ENCODE data around the gene IRF6.
"Not testable (repeated sequence)": the region's sequence is repeated elsewhere in the genome, so short reads cannot be mapped to it uniquely, and the experiment has no call there.

IRF6 gene

DNA sequence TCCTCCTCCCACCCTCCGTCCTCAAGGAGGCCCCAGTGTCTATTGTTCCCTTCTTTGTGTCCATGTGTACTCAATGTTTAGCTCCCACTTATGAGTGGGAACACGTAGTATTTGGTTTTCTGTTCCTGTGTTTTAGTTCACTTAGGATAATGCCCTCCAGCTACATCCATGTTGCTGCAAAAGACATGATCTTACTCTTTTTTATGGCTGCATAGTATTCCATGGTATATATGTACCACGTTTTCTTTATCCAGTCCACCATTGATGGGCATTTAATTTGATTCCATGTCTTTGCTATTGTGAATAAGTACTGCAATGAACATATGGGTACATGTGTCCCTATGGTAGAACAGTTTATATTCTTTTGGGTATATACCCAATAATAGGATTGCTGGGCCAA lies 12.2 kb downstream of the IRF6 start:
- H3K4me1 ChIP-seq (ENCODE audit: insufficient read depth, low read length); H3K36me3 ChIP-seq (ENCODE audit: insufficient read depth, low read length); H2AFZ ChIP-seq (ENCODE audit: low read depth, low read length); H3K9me3 ChIP-seq (ENCODE audit: low read length); H3K4me3 ChIP-seq (ENCODE audit: low read length): not testable (repeated sequence)
- peaks cover 47% of the 10 kb centered on the region for H3K27me3 ChIP-seq (ENCODE audit: insufficient read depth, low read length)

DNA sequence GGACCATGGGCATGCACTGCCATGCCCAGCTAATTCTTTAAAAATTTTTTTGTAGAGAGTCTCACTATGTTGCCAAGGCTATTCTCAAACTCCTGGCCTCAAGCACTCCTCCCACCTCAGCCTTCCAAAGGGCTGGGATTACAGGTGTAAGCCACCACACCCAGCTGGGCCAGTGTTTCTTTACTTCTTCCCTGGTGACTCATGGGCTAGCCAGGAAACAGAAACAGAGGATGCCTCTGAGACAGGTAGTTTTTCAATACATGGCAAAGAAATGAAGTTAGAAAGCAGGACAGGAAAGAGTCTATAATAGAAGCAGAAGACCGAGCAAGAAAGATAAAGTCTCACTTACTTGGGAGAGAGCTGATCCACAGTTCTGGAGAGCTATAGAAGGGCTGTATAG lies 14.0 kb downstream of the IRF6 start:
- Histone ChIP-seq H3K9me3 (ENCODE audit: low read length) (no peaks in the 10 kb centered on the region), H3K4me1 (ENCODE audit: insufficient read depth, low read length) (no peaks in the 10 kb centered on the region), H3K4me3 (ENCODE audit: low read length) (no peak overlapping the region), H3K27me3 (ENCODE audit: insufficient read depth, low read length) (peaks cover 50% of the 10 kb centered on the region), H2AFZ (ENCODE audit: low read depth, low read length) (no peak overlapping the region), H3K36me3 (ENCODE audit: insufficient read depth, low read length) (no peaks in the 10 kb centered on the region)

DNA sequence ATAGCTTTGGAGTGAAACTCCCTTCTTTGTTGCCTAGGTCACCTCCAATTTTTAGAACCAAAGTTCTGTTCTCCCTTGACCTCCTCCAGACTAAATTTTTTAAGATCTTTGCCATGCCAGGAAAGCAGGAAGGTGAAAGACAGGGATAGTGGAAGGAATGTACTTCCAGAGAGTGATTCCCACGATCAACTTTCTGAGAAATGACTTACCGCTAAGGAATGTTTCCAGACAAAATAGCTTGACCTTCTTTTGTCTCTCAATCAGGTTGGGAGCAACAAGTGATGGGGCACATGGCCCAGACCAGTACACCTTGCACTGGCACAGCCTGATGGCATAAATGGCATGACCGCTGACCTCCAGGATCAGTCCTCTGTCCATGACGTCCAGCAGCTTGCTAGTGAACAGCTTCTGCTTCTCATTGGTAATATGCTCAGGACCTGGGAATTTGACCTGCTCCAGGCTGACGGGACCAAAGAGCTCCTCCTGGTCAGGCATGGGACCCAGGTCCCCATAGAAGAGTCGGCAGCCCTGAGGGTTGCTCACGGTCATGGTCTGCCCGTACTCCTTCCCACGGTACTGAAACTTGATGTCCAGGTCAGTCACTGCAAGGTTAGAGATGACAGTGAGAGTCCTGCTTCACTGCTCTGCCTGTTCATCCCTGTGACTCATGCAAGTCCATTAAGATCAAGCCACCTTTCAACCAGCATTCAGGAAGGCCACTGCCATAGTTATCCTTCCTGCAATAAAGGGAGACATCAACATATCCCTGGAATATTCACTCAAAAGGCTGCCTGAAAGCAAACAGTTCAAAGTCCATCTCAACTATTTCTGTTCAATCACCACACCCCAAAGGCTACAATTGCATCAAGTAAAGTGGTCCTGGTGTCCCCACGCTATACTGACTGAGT lies 15.4 kb downstream of the IRF6 start:
- H3K9me3 ChIP-seq (ENCODE audit: low read length) = no peaks in the 10 kb centered on the region
- no peak overlapping the region for H3K4me3 ChIP-seq (ENCODE audit: low read length)
- H2AFZ ChIP-seq (ENCODE audit: low read depth, low read length) = no peak overlapping the region
- H3K4me1 ChIP-seq (ENCODE audit: insufficient read depth, low read length) = no peaks in the 10 kb centered on the region
- H3K36me3 ChIP-seq (ENCODE audit: insufficient read depth, low read length) = no peaks in the 10 kb centered on the region
- peaks cover 44% of the 10 kb centered on the region for H3K27me3 ChIP-seq (ENCODE audit: insufficient read depth, low read length)

- peaks cover 5% of the 10 kb centered on the region for H3K4me1 ChIP-seq (ENCODE audit: insufficient read depth, low read length)
- peaks cover 39% of the 10 kb centered on the region for H3K27me3 ChIP-seq (ENCODE audit: insufficient read depth, low read length)
Observed at GRCh38 chr1:209789245-209789644, 16.7 kb downstream of the IRF6 start.

GRCh38 chr1:209787551-209787950 lies 18.4 kb downstream of the IRF6 start:
- H3K27me3 ChIP-seq (ENCODE audit: insufficient read depth, low read length) = peaks cover 37% of the 10 kb centered on the region

More at GRCh38 chr1:209789245-209789644, 16.7 kb downstream of the IRF6 start:
- no peaks in the 10 kb centered on the region for H3K9me3 ChIP-seq (ENCODE audit: low read length)
- no peak overlapping the region for H3K4me3 ChIP-seq (ENCODE audit: low read length)
- no peak overlapping the region for H2AFZ ChIP-seq (ENCODE audit: low read depth, low read length)
- H3K36me3 ChIP-seq (ENCODE audit: insufficient read depth, low read length) = no peaks in the 10 kb centered on the region

GRCh38 chr1:209786146-209786545 lies 19.8 kb downstream of the IRF6 start:
- Histone ChIP-seq H3K4me3 (ENCODE audit: low read length) (no peak overlapping the region), H3K4me1 (ENCODE audit: insufficient read depth, low read length) (peaks cover 11% of the 10 kb centered on the region), H3K9me3 (ENCODE audit: low read length) (no peaks in the 10 kb centered on the region), H2AFZ (ENCODE audit: low read depth, low read length) (no peak overlapping the region), H3K27me3 (ENCODE audit: insufficient read depth, low read length) (peaks cover 23% of the 10 kb centered on the region), H3K36me3 (ENCODE audit: insufficient read depth, low read length) (no peaks in the 10 kb centered on the region)

More at GRCh38 chr1:209787551-209787950, 18.4 kb downstream of the IRF6 start:
- Histone ChIP-seq H3K4me1 (ENCODE audit: insufficient read depth, low read length) (peaks cover 11% of the 10 kb centered on the region), H3K9me3 (ENCODE audit: low read length) (no peaks in the 10 kb centered on the region), H3K36me3 (ENCODE audit: insufficient read depth, low read length) (no peaks in the 10 kb centered on the region), H2AFZ (ENCODE audit: low read depth, low read length) (no peak overlapping the region), H3K4me3 (ENCODE audit: low read length) (no peak overlapping the region)

GRCh38 chr1:209785592-209785991 lies 20.4 kb downstream of the IRF6 start:
- Histone ChIP-seq H2AFZ (ENCODE audit: low read depth, low read length) (no peak overlapping the region), H3K4me1 (ENCODE audit: insufficient read depth, low read length) (peaks cover 11% of the 10 kb centered on the region), H3K36me3 (ENCODE audit: insufficient read depth, low read length) (no peaks in the 10 kb centered on the region), H3K27me3 (ENCODE audit: insufficient read depth, low read length) (peaks cover 18% of the 10 kb centered on the region), H3K4me3 (ENCODE audit: low read length) (no peak overlapping the region), H3K9me3 (ENCODE audit: low read length) (no peaks in the 10 kb centered on the region)

- peak within 1 kb of the TSS; percentile 74 for H2AFZ ChIP-seq (ENCODE audit: low read depth, low read length)
Observed at GRCh38 chr1:209784265-209785169, 21.4 kb downstream of the IRF6 start, which contains the start of gene C1orf74. Gene C1orf74, minus strand, starts transcription at chr1:209784559. Its CDS starts 925 bp downstream, at chr1:209783634.

GRCh38 chr1:209783386-209783785 lies 22.6 kb downstream of the IRF6 start:
- Histone ChIP-seq H3K9me3 (ENCODE audit: low read length) (no peaks in the 10 kb centered on the region), H3K27me3 (ENCODE audit: insufficient read depth, low read length) (peaks cover 6% of the 10 kb centered on the region), H3K36me3 (ENCODE audit: insufficient read depth, low read length) (no peaks in the 10 kb centered on the region), H2AFZ (ENCODE audit: low read depth, low read length) (no peak overlapping the region), H3K4me3 (ENCODE audit: low read length) (peak overlapping the region; percentile 80), H3K4me1 (ENCODE audit: insufficient read depth, low read length) (peaks cover 11% of the 10 kb centered on the region)

More at GRCh38 chr1:209784265-209785169, 21.4 kb downstream of the IRF6 start, which contains the start of gene C1orf74:
- H3K4me1 ChIP-seq (ENCODE audit: insufficient read depth, low read length) = peaks cover 11% of the 10 kb centered on the region
- peak within 1 kb of the TSS; percentile 80 for H3K4me3 ChIP-seq (ENCODE audit: low read length)
- no peaks in the 10 kb centered on the region for H3K36me3 ChIP-seq (ENCODE audit: insufficient read depth, low read length)
- no peaks in the 10 kb centered on the region for H3K9me3 ChIP-seq (ENCODE audit: low read length)
- peaks cover 13% of the 10 kb centered on the region for H3K27me3 ChIP-seq (ENCODE audit: insufficient read depth, low read length)

DNA sequence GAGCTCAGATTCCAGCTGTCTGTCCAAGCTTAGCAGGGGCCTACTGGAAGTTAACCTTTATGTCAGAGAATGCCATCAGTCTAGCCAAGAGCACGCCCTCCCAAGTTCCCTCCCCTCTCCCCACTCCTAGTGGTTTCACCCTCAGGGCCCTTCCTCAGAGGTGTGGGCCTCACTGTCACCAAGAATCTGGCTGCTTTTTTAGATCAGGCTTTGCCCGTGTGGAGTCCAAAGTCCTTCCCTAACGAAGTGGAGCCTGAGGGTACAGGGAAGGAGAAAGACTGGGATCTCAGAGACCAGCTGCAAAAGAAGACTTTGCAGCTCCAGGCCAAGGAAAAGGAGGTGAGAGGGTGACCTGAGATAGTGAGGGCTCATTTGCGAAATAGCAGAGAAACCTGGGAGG lies 25.7 kb downstream of the IRF6 start:
- Histone ChIP-seq H3K36me3 (ENCODE audit: insufficient read depth, low read length) (no peaks in the 10 kb centered on the region), H3K4me1 (ENCODE audit: insufficient read depth, low read length) (peaks cover 11% of the 10 kb centered on the region), H2AFZ (ENCODE audit: low read depth, low read length) (no peak overlapping the region), H3K4me3 (ENCODE audit: low read length) (no peak overlapping the region), H3K9me3 (ENCODE audit: low read length) (no peaks in the 10 kb centered on the region), H3K27me3 (ENCODE audit: insufficient read depth, low read length) (no peaks in the 10 kb centered on the region)

DNA sequence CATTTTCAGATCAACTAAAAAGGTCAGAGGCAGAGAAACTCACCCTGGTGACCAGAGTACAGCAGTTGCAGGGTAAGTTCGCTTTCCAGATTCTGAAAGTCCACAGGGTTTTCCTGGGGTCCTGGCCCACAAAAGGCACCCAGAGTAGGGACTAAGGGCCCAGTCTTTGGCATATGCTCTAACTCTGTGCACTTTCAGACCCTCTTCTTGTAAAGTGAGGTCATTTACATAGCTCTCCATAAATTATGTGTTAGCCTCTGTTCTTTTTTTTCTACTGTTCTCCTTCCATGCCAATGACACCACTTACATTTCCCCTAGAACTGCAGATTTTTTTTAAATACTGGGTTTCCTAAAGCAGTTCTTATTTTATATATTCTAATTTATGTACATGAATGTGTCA lies 27.8 kb downstream of the IRF6 start:
- no peak overlapping the region for H3K4me3 ChIP-seq (ENCODE audit: low read length)
- H3K9me3 ChIP-seq (ENCODE audit: low read length) = no peaks in the 10 kb centered on the region
- H2AFZ ChIP-seq (ENCODE audit: low read depth, low read length) = no peak overlapping the region
- H3K27me3 ChIP-seq (ENCODE audit: insufficient read depth, low read length) = no peaks in the 10 kb centered on the region
- H3K36me3 ChIP-seq (ENCODE audit: insufficient read depth, low read length) = no peaks in the 10 kb centered on the region
- H3K4me1 ChIP-seq (ENCODE audit: insufficient read depth, low read length) = peaks cover under 1% of the 10 kb centered on the region

- Histone ChIP-seq H3K36me3 (ENCODE audit: insufficient read depth, low read length) (no peaks in the 10 kb centered on the region), H3K4me3 (ENCODE audit: low read length) (no peak overlapping the region), H3K4me1 (ENCODE audit: insufficient read depth, low read length) (no peaks in the 10 kb centered on the region), H3K9me3 (ENCODE audit: low read length) (no peaks in the 10 kb centered on the region), H2AFZ (ENCODE audit: low read depth, low read length) (no peak overlapping the region), H3K27me3 (ENCODE audit: insufficient read depth, low read length) (no peaks in the 10 kb centered on the region)
Observed at GRCh38 chr1:209777587-209777986, 28.4 kb downstream of the IRF6 start.

- no peak overlapping the region for H3K4me3 ChIP-seq (ENCODE audit: low read length)
- no peaks in the 10 kb centered on the region for H3K4me1 ChIP-seq (ENCODE audit: insufficient read depth, low read length)
- H3K9me3 ChIP-seq (ENCODE audit: low read length) = no peaks in the 10 kb centered on the region
- H3K36me3 ChIP-seq (ENCODE audit: insufficient read depth, low read length) = no peaks in the 10 kb centered on the region
- H3K27me3 ChIP-seq (ENCODE audit: insufficient read depth, low read length) = no peaks in the 10 kb centered on the region
- no peak overlapping the region for H2AFZ ChIP-seq (ENCODE audit: low read depth, low read length)
Observed at GRCh38 chr1:209775678-209776077, 30.3 kb downstream of the IRF6 start.
